GM19351 (cell line): ENCODE data around the gene GGA2.
A peak's percentile ranks its signal among the peaks of the same experiment; 100 is the strongest.
"Not testable (repeated sequence)": the region's sequence is repeated elsewhere in the genome, so short reads cannot be mapped to it uniquely, and the experiment has no call there.

Experiments used
- ATAC-seq: cut with Tn5 transposase; IDR thresholded peaks from one replicate; pipeline ENCODE4 v1.9.1; 2021; ENCODE audit warnings: mild to moderate bottlenecking, moderate library complexity; ENCODE audit not compliant: unreplicated experiment

GGA2 gene

GRCh38 chr16:23523876-23524385 lies 13.6 kb upstream of the GGA2 start:
- no peak for ATAC-seq

GRCh38 chr16:23523321-23523720 lies 13.0 kb upstream of the GGA2 start:
- ATAC-seq, result no peak

- ATAC-seq, result no peak
These were observed 11.7 kb upstream of the GGA2 start for GRCh38 chr16:23521965-23522364.

GRCh38 chr16:23521037-23521743 lies 10.9 kb upstream of the GGA2 start:
- no peak for ATAC-seq

- ATAC-seq, result no peak
These were observed 10.2 kb upstream of the GGA2 start for GRCh38 chr16:23520500-23520899.

GRCh38 chr16:23519282-23519681 lies 9.0 kb upstream of the GGA2 start:
- ATAC-seq, result no peak

GRCh38 chr16:23518435-23518891 lies 8.2 kb upstream of the GGA2 start:
- ATAC-seq, result no peak

GRCh38 chr16:23516366-23517137 lies 6.3 kb upstream of the GGA2 start:
- ATAC-seq, result no peak

- no peak for ATAC-seq
These were observed 5.6 kb upstream of the GGA2 start for GRCh38 chr16:23515881-23516280.

- ATAC-seq, result no peak
These were observed 4.3 kb upstream of the GGA2 start for GRCh38 chr16:23514381-23515152.

- no peak for ATAC-seq
These were observed 1.9 kb upstream of the GGA2 start for GRCh38 chr16:23512168-23512695.

- no peak for ATAC-seq
These were observed 1.4 kb upstream of the GGA2 start for GRCh38 chr16:23511731-23512130.

GRCh38 chr16:23510915-23511270 lies 599 bp upstream of the GGA2 start:
- ATAC-seq, result not testable (repeated sequence)

GRCh38 chr16:23509782-23510163 lies 521 bp downstream of the GGA2 start:
- ATAC-seq, result peak; percentile 11

- no peak for ATAC-seq
These were observed 896 bp downstream of the GGA2 start for GRCh38 chr16:23509441-23509754.

- ATAC-seq, result no peak
These were observed 1.5 kb downstream of the GGA2 start for GRCh38 chr16:23508589-23509440.

GRCh38 chr16:23506606-23506994 lies 3.7 kb downstream of the GGA2 start:
- ATAC-seq, result no peak

- no peak for ATAC-seq
These were observed 4.4 kb downstream of the GGA2 start for GRCh38 chr16:23505671-23506605.

GRCh38 chr16:23505180-23505665 lies 5.1 kb downstream of the GGA2 start:
- ATAC-seq, result no peak
